HG02885 (cell line): ENCODE data around the gene F7.

Experiments used
- ATAC-seq: cut with Tn5 transposase; IDR thresholded peaks from one replicate; pipeline ENCODE4 v1.9.1; 2021; ENCODE audit warnings: mild to moderate bottlenecking; ENCODE audit not compliant: unreplicated experiment, poor library complexity

Gene F7

GRCh38 chr13:113125506-113126264 is 20.1 kb downstream of the F7 start:
- ATAC-seq, result no peak

GRCh38 chr13:113126265-113127150 is 20.9 kb downstream of the F7 start:
- no peak for ATAC-seq

- ATAC-seq, result no peak
These were observed 23.9 kb downstream of the F7 start for GRCh38 chr13:113129480-113129879.

GRCh38 chr13:113129921-113130750 is 24.5 kb downstream of the F7 start:
- no peak for ATAC-seq

- ATAC-seq, result no peak
These were observed 29.7 kb downstream of the F7 start for GRCh38 chr13:113135281-113135760.

GRCh38 chr13:113137691-113138298 is 32.2 kb downstream of the F7 start:
- ATAC-seq, result no peak

GRCh38 chr13:113138792-113139551 is 33.4 kb downstream of the F7 start:
- no peak for ATAC-seq

- no peak for ATAC-seq
These were observed 34.0 kb downstream of the F7 start for GRCh38 chr13:113139577-113139976.

GRCh38 chr13:113140677-113141600 is 35.3 kb downstream of the F7 start:
- ATAC-seq, result no peak

GRCh38 chr13:113141601-113141970 is 36.0 kb downstream of the F7 start:
- ATAC-seq, result no peak

- ATAC-seq, result no peak
These were observed 37.3 kb downstream of the F7 start for GRCh38 chr13:113142876-113143275.

- no peak for ATAC-seq
These were observed 38.1 kb downstream of the F7 start for GRCh38 chr13:113143466-113144254.

GRCh38 chr13:113144255-113144629 is 38.7 kb downstream of the F7 start:
- ATAC-seq, result no peak

GRCh38 chr13:113145496-113145895 is 39.9 kb downstream of the F7 start:
- no peak for ATAC-seq

GRCh38 chr13:113145911-113146598 is 40.5 kb downstream of the F7 start:
- no peak for ATAC-seq

GRCh38 chr13:113146750-113147149 is 41.2 kb downstream of the F7 start:
- no peak for ATAC-seq

- ATAC-seq, result no peak
These were observed 41.6 kb downstream of the F7 start for GRCh38 chr13:113147206-113147605.
